Measurements from ENCODE around the gene GABARAPL2.

- TF ChIP-seq POLR2A (IDR thresholded peaks at IDR 0.05) (no peak), CTCF (IDR thresholded peaks at IDR 0.05) (no peak)
Observed at GRCh38 chr16:75614066-75614897, 48.1 kb downstream of the GABARAPL2 start.
